GM18867 (cell line): ENCODE results near the gene MRPL3.
A peak's percentile ranks its signal among the peaks of the same experiment; 100 is the strongest.

Source experiments
- ATAC-seq: cut with Tn5 transposase; IDR thresholded peaks from one replicate; pipeline ENCODE4 v1.9.1; 2021; ENCODE audit warnings: mild to moderate bottlenecking, moderate library complexity; ENCODE audit not compliant: unreplicated experiment

MRPL3 gene

DNA sequence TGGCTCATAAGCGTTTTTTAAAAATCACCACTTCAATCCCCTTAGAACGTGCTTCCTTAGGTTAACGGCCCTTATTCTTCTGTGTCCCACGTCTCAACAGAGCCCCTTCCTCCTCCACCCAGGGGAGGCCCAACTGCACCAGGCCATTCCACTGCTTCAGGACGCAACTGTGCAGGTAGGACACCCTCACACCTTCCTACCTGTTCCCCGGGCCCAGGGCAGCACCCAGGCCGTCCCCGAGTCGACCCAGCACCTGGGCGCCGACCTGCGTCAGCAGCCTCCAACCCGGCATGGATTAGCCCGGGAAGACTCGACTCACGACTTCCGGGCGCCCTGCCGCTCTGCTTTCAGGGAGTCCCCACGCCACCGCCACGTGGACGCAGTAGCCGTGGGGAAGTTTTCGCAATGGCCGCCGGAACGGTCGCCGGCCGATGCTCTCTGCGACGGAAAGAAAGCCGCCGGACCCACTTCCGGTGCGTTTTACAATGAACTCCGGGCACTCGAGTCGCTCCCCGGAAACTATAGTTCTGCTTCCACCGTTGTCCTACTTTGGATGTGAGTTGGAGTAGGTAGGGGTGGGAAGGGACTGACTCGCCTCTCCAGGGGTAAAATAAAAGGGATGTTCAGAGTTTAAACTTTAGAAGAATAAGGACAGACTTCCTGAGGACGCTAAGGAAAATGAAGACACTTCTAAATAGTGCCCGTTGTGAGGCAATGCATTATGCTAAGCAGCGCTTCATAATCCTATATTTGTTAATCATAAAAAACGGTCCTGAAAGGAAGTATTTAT lies at the start of gene MRPL3:
Gene MRPL3, minus strand, starts transcription at position 442 of the 790 bp plus-strand sequence. Its CDS starts 150 bp downstream, at position 292.
- peak; percentile 96 for ATAC-seq

DNA sequence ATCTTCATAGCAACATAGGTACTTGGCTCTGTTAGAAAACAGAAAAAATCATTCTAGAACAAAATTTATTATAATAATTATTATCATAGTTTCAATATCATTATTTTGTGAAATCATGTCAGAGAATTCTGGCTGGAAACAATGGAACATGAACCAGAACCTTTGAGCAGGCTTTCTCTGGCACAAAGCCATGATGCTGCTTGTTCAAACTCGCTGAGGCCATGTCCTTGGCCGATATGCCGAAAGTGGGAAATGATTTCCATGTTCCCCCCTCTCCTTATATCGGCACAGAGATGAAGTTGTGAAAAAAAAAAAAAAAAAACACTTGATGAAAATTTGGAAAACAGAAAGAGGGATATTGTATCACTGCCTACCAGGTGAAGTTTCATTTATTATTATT lies 49.0 kb upstream of the MRPL3 start:
- no peak for ATAC-seq

DNA sequence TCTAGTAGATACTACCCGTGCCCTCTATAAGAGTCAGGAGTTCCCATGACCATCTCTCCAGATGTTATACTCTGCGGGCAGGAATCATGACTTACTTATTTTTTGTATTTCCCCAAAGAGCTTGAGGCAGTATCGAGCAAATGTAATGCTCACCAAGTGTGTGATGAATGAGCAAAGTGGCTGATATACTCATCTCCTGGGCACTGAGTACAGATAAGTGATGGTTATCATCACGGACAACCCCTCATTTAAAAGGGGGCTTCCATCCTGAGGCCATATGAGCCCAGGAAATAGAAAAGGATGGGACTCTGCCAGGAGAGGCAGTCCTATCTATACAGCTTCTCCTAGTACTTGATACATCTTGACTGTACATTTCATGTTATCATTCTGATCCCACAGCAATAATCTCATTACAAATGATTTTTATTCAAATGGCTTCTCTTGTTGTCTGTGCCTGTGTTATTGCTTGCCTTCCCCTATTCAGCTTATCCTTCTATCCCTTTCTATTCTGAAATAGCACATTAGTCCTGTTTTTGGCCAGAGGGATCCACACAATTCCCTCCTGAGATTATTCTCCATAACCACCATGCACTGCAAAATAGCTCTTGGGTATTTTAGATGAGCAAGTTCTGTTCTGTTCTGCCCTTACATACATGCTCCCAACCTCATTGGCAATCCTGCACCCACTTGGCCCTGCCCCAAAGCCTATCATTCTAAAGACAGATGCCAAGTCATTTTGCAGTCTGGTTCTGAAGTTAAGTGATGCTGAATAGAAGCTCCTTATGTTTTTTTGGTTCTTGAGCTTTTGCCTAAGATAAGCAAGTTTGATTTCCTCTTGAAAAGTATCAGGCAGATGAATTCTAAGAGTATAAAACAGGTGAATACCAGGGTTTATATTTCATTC lies 48.0 kb upstream of the MRPL3 start:
- no peak for ATAC-seq

DNA sequence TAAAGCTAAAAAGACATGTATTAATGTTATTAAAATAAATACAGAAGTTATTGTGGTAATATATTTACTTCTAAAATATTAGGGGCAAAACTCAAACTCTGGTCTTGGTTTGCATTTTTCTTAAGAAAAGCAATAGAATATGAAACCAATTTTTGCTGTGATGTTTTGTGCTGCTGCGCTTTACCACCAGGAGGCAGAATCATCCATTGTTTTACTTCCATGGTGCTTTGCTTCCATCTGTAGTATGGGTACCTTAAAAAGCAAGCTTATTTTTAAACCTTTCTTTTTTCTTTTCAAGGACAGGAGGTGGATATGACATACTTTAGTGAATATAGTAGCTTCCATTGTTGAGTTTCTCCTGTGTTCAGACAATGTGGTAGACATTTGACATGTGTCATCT lies 46.6 kb upstream of the MRPL3 start:
- ATAC-seq = no peak

DNA sequence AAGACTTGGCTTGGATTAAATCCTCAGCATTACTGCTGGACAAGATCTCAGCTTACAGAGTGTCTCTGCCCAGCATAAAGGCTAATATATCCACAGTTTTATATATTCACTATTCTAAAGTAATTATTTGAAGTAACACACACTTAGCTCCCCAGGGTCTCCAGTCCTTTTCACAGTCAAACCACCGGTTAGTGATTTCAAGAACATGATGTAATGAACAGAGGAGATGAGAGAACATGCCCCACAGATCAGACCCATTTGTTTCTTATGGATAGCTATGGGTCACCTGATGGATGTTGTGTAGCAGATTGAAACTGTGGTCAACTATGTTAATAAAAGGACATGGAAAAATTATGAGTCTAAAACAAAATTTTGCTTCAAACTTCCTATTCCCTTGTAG lies 44.8 kb upstream of the MRPL3 start:
- no peak for ATAC-seq

DNA sequence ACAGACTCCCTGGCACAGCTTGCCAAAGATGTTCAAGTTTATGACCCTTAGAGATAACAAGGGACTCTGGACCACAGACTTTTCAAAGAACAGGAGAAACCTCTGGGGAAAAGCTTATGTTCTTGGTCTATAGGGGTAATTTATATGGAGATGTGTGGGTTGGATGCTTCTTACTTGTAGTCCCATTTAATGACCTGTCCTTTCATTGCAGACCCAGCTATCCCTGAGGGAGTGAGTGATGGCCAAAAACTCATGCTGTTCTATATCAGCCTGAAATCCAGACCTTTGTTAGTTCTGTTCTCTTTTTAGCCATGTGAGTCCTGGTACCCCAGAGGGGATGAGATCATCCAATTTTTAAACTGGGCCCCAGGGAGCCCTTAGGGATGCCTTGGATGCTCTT lies 43.7 kb upstream of the MRPL3 start:
- ATAC-seq = no peak

DNA sequence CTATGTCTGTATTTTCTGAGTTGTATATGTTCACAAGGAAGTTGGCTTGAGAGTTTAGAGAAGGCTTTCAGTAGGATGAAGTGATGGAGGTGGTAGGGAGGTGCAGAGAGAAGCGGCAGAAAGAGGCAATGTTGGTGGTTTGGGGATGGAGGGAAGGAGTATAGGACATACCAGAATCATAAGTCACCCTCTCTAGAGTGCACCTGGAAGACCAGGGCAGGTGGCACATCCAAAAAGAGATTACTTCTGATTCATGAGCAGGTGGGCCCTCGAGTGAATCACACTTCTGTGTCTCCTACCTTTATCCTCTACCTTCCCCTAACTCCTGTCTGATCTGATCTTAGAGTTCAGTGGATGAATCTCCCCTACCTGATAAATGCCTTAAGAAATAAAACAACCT lies 41.8 kb upstream of the MRPL3 start:
- ATAC-seq = no peak

DNA sequence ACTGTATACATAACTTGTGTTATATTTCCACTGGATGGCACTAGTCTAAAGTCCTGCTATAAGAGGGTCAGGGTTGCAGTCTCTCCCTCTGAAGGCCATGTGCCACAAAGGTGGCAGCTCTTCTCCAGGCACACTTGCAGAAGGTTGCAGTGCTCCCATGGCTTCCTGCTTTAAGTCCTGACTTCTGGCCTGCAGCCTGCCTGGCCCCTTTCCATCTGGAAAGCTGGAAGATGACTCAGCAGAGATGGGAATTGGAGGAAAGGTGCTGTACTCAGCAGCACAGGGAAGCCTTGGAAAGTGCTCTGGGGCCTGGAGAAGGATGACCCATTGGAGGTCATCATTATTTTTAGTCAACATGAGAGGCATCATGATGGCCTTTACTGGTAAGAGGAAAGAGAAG lies 40.9 kb upstream of the MRPL3 start:
- no peak for ATAC-seq

DNA sequence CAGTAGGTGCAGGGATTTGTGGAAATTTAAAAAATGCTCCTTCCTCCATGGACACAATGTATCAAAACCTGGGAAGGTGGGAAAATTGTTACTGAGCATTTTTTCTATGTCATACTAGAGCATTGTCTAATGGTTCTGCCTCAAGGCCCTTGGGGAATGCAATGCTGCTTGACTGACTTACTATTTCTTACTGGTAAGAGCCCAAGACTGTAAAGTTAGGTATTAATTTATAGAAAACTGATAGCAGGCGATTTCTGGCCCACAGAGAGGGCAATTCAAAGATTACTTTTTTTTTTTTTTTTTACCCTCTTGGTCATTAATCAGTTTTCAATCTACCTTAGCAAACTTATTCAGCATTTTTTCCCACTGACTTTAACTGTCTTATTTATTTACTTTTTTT lies 38.5 kb upstream of the MRPL3 start:
- no peak for ATAC-seq

DNA sequence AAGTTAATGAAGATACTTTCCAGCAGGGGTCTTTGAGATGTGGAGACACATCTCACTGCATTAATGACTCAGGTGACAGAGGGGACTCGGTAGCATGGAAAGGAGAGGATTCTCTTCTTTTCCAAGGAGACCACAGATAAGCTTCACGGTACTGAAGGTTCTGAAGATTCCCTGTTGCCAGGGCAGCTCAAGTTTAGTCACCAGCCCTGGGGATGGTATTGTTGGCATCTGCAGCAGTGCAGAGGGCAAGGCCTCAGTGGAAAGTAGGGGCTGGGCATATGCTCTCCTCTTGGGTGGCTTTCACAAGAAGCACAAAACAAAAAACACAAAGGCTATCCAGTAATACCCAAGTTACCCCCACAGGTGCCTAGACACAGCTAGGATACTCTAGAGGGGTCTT lies 38.0 kb upstream of the MRPL3 start:
- ATAC-seq = no peak

DNA sequence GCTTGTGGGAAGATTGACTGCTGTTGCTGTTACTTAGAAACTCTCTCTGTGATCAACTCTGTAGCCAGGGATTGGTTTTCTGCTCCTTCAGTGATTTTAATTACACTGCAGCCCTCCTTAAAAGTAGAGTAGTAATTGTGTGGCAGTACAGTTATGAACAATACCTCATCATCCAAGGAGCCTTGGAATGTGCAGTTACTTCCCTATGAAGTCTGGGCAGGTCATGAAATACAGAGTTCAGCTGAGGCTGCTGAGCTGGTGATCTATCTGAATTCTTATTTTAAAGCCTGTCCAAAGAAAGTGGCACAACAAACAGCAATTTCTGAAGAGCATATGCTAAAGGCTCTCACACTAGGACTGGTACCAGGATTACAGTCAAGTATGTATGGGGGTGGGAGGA lies 37.4 kb upstream of the MRPL3 start:
- no peak for ATAC-seq

DNA sequence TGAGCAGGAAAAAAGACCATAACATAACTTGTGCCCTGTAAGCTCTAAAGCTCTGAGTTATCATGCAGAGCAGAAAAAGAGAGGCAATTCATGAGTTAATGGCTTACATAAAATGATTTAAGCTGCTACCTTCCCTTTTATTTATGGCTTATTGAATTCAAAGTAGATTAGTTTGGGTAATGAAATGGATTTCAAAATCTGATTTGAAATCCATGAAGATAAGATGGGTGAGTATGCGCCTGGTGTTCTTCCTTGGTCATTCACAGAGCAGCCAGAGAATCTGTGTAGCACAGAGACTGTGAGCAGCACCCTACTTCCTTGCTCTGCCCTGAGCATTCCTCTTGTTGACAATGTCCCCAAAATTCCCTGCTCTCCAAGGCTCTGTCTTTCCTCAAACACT lies 36.2 kb upstream of the MRPL3 start:
- no peak for ATAC-seq

DNA sequence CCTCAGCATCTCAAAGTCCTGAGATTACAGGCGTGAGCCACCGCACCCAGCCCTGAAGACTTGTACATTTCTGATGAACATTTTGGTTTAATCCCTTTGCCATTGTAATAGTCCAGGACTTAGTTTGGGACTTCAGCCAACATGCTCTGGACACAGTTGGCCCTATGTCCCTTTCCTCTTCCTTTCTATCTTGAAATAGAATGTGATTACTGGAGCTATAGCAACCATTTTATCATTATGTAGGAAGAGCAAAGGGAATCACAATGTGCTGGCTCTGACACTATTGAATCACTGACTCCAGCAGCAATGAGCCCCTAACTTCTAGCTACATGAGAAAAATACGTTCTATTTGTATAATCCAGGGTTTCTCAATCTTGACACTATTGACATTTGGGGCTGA lies 34.8 kb upstream of the MRPL3 start:
- ATAC-seq = no peak

DNA sequence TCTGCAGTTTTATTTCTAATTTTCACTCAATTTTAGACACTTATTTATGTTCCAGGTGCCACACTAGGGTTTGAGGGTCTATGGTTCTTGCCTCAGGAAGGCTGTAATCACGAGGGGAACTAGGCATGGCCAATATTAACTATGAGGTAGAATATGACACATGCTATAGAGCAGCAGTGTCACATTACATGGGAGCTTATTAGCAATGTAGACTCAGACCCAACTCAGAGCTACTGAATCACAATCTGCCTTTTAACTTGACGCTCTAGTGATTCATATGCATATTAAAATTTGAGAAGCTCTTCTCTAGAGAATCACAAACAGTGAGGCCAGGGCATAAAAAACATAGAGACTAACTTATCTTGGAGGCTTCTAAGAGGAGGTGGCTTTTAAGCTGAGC lies 32.8 kb upstream of the MRPL3 start:
- ATAC-seq = no peak

DNA sequence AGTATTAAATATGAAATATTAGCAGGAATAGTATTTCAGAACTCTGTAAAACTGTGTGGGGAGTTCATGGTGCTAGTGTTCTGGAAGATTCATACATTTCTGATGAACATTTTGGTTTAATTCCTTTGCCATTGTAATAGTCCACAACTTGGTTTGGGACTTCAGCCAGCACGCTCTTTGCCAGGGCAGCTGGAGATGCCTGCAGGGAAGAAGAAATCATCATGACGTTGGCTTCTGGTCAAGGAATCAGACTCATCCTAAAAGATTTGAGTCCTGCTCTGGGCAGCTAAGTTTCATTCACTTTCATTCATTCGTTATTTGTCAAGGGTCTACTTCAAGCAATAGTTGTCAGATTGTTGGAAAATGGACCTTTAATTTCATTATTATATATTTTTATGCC lies 32.4 kb upstream of the MRPL3 start:
- no peak for ATAC-seq

DNA sequence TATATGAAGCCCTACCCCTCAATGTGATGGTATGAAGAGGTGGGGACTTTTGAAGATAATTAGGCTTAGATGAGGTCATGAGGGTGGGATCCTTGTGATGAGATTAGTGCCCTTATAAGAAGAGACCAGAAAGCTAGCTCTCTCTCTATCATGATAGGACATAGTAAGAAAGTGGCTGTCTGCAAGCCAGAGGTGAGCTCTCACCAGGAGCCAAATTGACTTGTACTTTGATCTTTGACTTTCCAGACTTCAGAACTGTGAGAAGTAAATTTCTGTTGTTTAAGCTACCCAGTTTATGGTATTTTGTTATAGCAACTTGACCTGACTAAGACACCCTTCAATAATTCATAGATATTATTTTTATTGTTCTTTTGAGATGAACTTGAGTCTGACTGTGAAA lies 29.9 kb upstream of the MRPL3 start:
- ATAC-seq = no peak

DNA sequence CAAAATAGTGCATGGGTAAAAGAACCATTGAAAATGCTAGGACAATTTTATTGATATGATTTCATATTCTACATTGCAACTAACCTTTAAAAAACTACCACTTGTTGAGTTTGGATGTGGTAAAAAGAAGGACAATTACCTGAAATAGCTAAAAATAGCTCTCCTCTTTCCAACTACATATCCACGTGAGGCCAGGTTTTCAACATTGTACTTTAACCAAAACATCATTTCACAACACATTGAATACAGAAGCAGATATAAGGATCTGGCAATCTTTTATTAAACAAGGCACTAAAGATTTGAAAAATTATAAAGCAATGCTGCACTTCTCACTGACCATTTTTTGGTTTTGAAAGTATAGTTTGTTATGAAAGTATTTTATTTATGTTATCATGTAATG lies 28.1 kb upstream of the MRPL3 start:
- ATAC-seq = no peak

DNA sequence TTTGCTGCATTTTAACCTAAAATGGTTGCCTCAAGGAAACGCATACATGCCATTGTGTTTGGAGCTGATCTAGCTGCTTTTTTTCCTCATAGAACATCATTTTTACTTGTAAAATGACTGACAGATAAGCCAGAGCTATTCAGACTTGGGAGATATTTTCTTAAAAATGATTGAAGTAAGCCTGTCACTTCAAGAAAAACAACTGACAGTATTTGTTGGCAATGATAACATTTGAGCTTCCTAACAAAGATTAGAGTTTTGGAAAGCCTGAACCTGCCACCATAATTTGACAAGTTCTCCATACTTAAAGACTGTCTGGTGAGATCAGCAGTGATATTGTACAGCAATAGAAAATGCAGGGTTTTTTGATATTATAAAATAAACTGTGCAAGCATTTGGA lies 27.6 kb upstream of the MRPL3 start:
- no peak for ATAC-seq

DNA sequence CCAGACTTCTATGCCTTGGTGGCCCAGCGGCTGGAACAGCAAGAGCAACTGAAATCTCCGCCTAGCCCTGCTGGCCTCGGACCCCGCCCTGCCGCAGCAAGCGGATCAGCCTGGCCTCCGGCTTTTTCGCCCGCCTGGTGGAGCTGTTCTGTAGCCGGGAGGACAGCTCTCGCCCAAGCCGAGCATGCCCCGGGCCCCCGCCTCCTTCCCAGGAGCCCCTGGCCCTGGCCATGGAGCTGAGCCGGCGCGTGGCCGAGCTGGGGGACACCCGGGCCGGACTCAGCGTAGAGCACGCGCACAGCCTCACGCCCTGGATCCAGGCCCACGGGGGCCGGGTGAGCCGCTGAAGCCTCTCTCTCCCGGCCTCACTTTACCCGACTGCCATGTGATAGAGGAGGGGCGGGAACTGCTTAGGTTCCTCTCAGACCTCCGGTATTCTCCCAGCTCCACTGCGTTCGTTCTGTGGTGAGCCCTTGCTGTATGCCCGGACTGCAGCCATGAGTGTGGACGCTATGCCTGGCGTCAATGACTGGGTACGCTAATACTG lies 24.1 kb upstream of the MRPL3 start:
- no peak for ATAC-seq

DNA sequence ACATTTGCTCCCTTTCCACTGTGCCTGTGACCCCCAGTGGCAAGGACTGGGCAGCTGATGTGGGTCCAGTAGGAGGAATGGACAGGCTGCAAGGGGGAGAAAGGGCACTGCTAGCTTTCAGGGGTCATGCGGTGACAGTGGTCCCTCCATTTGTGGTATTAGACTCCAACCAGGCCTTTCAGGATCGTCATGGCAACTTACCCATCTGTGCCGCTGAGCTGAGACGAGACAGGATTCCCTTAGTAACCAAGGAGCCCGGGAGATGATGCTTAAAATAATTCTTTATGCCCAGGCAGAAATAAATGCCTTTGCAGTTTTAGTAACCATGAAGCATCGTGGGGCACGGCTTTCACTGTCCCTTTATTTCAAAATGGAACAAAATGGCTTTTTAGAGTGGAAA lies 15.9 kb upstream of the MRPL3 start:
- ATAC-seq = no peak

DNA sequence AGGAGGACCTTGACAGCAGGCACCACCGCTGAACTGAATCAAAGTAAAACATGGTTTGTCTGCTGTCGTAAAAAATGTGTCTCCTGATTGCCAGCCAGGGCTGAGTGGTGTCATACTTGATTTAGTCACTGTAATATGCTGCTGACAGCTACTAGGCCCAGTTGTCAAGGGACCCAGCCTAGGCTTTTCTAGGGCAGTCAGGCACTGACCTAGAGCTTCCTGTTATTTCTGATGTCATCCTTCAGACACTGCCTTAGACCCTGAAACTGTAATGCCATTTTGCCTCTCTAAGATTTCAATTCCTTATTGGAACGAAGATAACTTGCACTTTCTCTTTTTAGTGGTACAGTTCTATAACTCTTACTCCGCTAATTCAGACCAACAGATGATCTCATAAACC lies 2.6 kb upstream of the MRPL3 start:
- ATAC-seq = no peak

DNA sequence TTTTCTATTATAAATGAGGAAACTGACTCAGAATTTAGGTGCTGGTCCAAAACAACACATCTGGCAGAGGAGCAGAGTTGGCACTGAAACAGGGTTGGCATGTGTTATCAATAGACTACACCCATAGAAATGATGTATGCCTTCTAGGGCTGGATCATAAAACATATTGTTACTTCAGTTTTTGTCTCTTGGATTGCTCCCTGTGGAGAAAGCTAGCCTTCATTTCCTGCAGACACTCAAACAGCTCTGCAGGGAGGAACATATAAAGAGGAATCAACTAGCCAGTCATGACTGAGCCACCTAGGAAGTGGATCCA lies 507 bp upstream of the MRPL3 start:
- no peak for ATAC-seq
